Activated T-cell treated with anti-CD3 and anti-CD28 coated beads, Interleukin-2, amount 50 U/mL, for 72 hours (primary cell): Measurements from ENCODE around the gene MYO10. TPM values are rescaled to one million over a fixed set of nuclear protein-coding genes. Genes with fewer than 3 reads are reported as not detected.

Source experiments
- ATAC-seq, 2 donors: fragments of 150-1000 bp; cut with Tn5 transposase; replicated peaks in 1 of 2; 2 replicates each; pipeline ENCODE4 v1.10.0; 2021; ENCODE audit warnings: moderate library complexity in 2 of 2, mild to moderate bottlenecking in 1 of 2
- DNase-seq, 2 donors: peaks; one replicate each; pipeline ENCODE4 v3.0.0; 2021 to 2022; ENCODE audit warnings: mixed read lengths in 1 of 2
- H3K27ac Mint-ChIP-seq: one replicate; pipeline ENCODE4 v1.8.0; 2022; ENCODE audit warnings: mild to moderate bottlenecking, moderate library complexity, mixed read lengths
- H3K27me3 Mint-ChIP-seq: one replicate; pipeline ENCODE4 v1.8.0; 2022; ENCODE audit warnings: low read depth, mixed read lengths
- H3K36me3 Mint-ChIP-seq, 2 donors: one replicate each; pipeline ENCODE4 v1.8.0; 2022; ENCODE audit warnings: mixed read lengths in 2 of 2, mild to moderate bottlenecking in 1 of 2; ENCODE audit not compliant: insufficient read depth in 2 of 2
- H3K4me1 Mint-ChIP-seq: one replicate; pipeline ENCODE4 v1.8.0; 2022; ENCODE audit warnings: low read depth, mixed read lengths
- H3K4me3 Mint-ChIP-seq, 2 donors: one replicate each; pipeline ENCODE4 v1.8.0; 2022; ENCODE audit warnings: mild to moderate bottlenecking in 2 of 2, mixed read lengths in 2 of 2, moderate library complexity in 2 of 2
- H3K9me3 Mint-ChIP-seq, 2 donors: one replicate each; pipeline ENCODE4 v1.8.0; 2022; ENCODE audit warnings: mixed read lengths in 2 of 2
- total RNA-seq, 2 donors: library from RNA; stranded (reverse); gene quantifications; one replicate each; pipeline ENCODE4 v1.2.3, GENCODE V29; 2022

The MYO10 gene
- total RNA-seq, 2 donors from 2014 or later, result 0.43 to 0.97 TPM

DNA sequence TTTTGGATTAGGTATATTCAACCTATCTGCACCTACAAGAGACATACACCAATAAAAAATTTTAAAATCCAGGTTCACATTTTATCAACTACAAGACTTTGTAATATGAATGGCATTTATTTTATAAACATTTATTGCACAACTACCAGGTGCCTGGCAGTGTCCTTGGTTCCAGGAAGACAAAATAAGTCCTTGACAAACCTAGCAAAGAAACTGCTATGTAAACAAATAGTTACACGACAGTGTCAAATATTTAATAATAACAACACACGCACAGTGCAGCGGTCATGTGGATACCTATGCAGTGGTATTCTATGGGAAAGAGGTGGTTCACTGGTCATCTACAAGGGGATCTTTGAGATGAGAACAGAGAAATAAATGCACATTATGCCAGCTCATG, 120.7 kb downstream of the MYO10 start:
- peaks cover 1% of the 10 kb centered on the region for H3K27me3 Mint-ChIP-seq

DNA sequence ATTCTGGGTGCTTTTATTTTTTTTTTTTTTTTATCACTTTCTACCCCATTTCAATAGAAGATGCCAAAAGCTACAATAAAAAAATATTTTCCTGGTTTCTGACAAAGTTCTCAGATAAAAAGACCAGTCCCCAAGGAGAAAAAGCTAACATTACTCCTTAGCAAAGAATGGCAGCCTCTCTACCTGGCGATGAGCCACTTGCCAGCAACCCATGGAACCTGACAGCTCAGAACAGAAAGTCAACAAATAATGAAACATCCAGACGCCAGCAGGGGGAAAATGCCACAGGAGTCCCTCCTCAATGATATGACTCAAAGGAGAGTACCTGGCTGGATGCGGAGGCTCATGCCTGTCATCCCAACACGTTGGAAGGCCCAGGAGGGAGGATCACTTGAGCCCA, 123.2 kb downstream of the MYO10 start:
- DNase-seq (no peak), ATAC-seq (no peak)
- Mint-ChIP-seq H3K27me3 (peaks cover 7% of the 10 kb centered on the region), H3K36me3 (no peaks in the 10 kb centered on the region), H3K4me1 (no peaks in the 10 kb centered on the region), H3K9me3 (no peaks in the 10 kb centered on the region), H3K4me3 (no peak overlapping the region), H3K27ac (no peak overlapping the region)

More for the DNA sequence above, 120.7 kb downstream of the MYO10 start:
- Mint-ChIP-seq H3K9me3 (no peaks in the 10 kb centered on the region), H3K36me3 (no peaks in the 10 kb centered on the region), H3K4me1 (no peaks in the 10 kb centered on the region), H3K4me3 (no peak overlapping the region), H3K27ac (no peak overlapping the region)
- no peak for DNase-seq
- ATAC-seq, result no peak

DNA sequence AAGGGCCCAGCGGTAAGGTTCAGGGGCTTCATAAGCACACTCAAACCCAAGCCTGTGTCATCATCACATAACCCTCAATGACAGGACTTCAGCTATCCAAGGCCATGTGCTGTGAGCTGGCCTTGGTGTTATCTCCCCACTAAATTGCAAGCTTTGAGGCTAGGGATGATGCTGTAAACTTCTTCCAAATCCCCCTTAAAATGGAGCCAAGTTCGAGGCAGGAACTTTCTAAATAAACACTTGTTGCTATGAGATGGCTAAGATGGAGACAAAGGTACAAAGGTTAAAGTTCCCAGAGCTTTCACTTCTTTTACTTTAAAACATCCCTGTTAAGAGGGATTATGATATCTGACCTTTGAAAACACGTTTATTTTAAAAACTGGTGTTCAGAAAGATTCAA, 123.6 kb downstream of the MYO10 start:
- Mint-ChIP-seq H3K9me3 (no peaks in the 10 kb centered on the region), H3K4me1 (no peaks in the 10 kb centered on the region), H3K36me3 (no peaks in the 10 kb centered on the region), H3K27me3 (peaks cover 9% of the 10 kb centered on the region), H3K27ac (no peak overlapping the region), H3K4me3 (no peak overlapping the region)
- no peak for DNase-seq
- no peak for ATAC-seq

- ATAC-seq (no peak), DNase-seq (no peak)
- Mint-ChIP-seq H3K36me3 (no peaks in the 10 kb centered on the region), H3K27me3 (peaks cover 19% of the 10 kb centered on the region), H3K4me3 (no peak overlapping the region), H3K9me3 (no peaks in the 10 kb centered on the region), H3K27ac (no peak overlapping the region), H3K4me1 (peaks cover 7% of the 10 kb centered on the region)
Measured at GRCh38 chr5:16810208-16810854, 125.8 kb downstream of the MYO10 start.

GRCh38 chr5:16809395-16810207, 126.5 kb downstream of the MYO10 start:
- H3K27me3 Mint-ChIP-seq, result peaks cover 19% of the 10 kb centered on the region
- no peaks in the 10 kb centered on the region for H3K36me3 Mint-ChIP-seq
- ATAC-seq (no peak), DNase-seq (no peak)
- H3K4me3 Mint-ChIP-seq, result no peak overlapping the region
- peaks cover 7% of the 10 kb centered on the region for H3K4me1 Mint-ChIP-seq
- H3K27ac Mint-ChIP-seq, result no peak overlapping the region
- H3K9me3 Mint-ChIP-seq, result no peaks in the 10 kb centered on the region

GRCh38 chr5:16809010-16809394, 127.1 kb downstream of the MYO10 start:
- peaks cover 22% of the 10 kb centered on the region for H3K27me3 Mint-ChIP-seq
- ATAC-seq (no peak), DNase-seq (no peak)
- peaks cover 7% of the 10 kb centered on the region for H3K4me1 Mint-ChIP-seq
- no peak overlapping the region for H3K4me3 Mint-ChIP-seq
- no peak overlapping the region for H3K27ac Mint-ChIP-seq
- H3K9me3 Mint-ChIP-seq, result no peaks in the 10 kb centered on the region
- H3K36me3 Mint-ChIP-seq, result no peaks in the 10 kb centered on the region

DNA sequence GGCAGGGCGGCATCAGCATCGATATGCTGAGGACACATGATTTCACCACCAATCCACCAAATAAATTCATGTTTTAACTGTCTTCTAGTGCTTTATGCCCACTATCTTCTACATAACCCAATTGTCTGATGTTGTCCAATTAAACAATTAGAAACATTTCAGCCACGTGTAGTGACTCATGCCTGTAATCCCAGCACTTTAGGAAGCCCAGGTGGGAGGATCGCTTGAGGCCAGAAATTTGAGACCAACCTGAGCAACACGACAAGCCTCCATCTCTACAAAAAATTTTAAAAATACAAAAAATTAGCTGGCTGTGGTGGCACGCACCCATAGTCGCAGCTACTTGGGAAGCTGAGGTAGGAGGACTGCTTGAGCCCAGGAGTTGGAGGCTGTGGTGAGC, 128.1 kb downstream of the MYO10 start:
- Mint-ChIP-seq H3K36me3 (no peaks in the 10 kb centered on the region), H3K27ac (no peak overlapping the region), H3K9me3 (no peaks in the 10 kb centered on the region)

GRCh38 chr5:16807547-16807864, 128.6 kb downstream of the MYO10 start:
- no peaks in the 10 kb centered on the region for H3K36me3 Mint-ChIP-seq
- H3K27ac Mint-ChIP-seq, result no peak overlapping the region
- H3K9me3 Mint-ChIP-seq, result no peaks in the 10 kb centered on the region
- ATAC-seq (no peak), DNase-seq (no peak)
- H3K27me3 Mint-ChIP-seq, result peaks cover 25% of the 10 kb centered on the region
- H3K4me3 Mint-ChIP-seq, result no peak overlapping the region
- H3K4me1 Mint-ChIP-seq, result peaks cover 7% of the 10 kb centered on the region

More for the DNA sequence above, 128.1 kb downstream of the MYO10 start:
- Mint-ChIP-seq H3K27me3 (peaks cover 25% of the 10 kb centered on the region), H3K4me3 (no peak overlapping the region), H3K4me1 (peaks cover 7% of the 10 kb centered on the region)
- DNase-seq (no peak), ATAC-seq (no peak)

DNA sequence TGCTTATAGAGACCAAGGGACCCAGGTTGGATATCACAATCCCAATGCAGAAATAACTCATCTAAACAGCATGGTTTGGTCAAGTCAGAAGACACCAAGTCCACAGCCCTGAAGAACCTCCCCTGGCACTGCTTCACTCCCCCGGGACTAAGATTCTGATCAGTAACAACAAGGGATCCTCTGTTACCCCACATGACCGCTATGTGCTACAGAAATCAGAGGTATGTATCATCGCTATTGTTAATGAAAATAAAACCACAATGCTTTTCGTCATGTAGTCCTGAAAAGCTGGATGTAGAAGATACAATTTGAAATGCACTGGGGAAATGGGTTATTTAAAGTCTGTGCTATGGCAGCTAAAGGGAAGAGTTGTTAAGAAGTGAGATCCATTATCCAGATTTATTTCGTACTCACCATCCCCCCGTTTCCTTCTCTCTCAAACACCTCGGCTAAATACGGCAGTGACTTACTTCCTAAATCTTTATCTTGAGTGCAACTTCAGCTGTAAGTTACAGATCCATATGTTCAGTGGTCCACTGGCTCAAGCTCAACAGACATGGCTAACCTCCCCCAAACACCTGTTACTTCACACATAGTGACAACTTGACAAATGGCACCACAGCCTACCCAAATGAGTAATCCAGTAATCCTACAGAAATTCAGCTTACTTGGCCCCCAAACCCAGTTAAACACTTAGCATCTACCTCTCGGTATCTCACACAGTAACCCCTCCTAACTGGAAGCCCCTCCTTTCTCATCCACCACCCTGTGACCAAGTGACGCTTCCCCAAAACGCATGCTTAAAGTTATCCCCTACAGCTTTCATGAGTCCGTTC, 129.2 kb downstream of the MYO10 start:
- H3K36me3 Mint-ChIP-seq, result no peaks in the 10 kb centered on the region
- H3K9me3 Mint-ChIP-seq, result no peaks in the 10 kb centered on the region
- ATAC-seq (no peak), DNase-seq (no peak)
- H3K27ac Mint-ChIP-seq, result no peak overlapping the region
- H3K4me3 Mint-ChIP-seq, result no peak overlapping the region
- H3K4me1 Mint-ChIP-seq, result peaks cover 7% of the 10 kb centered on the region
- peaks cover 25% of the 10 kb centered on the region for H3K27me3 Mint-ChIP-seq

GRCh38 chr5:16805486-16805885, 130.6 kb downstream of the MYO10 start:
- DNase-seq (no peak), ATAC-seq (no peak)
- Mint-ChIP-seq H3K27ac (no peak overlapping the region), H3K27me3 (peaks cover 24% of the 10 kb centered on the region), H3K9me3 (no peaks in the 10 kb centered on the region), H3K4me1 (peaks cover 7% of the 10 kb centered on the region), H3K4me3 (no peak overlapping the region), H3K36me3 (no peaks in the 10 kb centered on the region)

GRCh38 chr5:16803831-16804230, 132.3 kb downstream of the MYO10 start:
- ATAC-seq (no peak), DNase-seq (no peak)
- Mint-ChIP-seq H3K36me3 (no peaks in the 10 kb centered on the region), H3K27me3 (peaks cover 18% of the 10 kb centered on the region), H3K9me3 (no peaks in the 10 kb centered on the region), H3K27ac (no peak overlapping the region), H3K4me3 (no peak overlapping the region), H3K4me1 (peaks cover 7% of the 10 kb centered on the region)

- Mint-ChIP-seq H3K9me3 (no peaks in the 10 kb centered on the region), H3K36me3 (no peaks in the 10 kb centered on the region), H3K4me1 (no peaks in the 10 kb centered on the region), H3K4me3 (no peak overlapping the region), H3K27me3 (peaks cover 6% of the 10 kb centered on the region), H3K27ac (no peak overlapping the region)
- DNase-seq (no peak), ATAC-seq (no peak)
Measured at GRCh38 chr5:16800477-16800876, 135.6 kb downstream of the MYO10 start.

GRCh38 chr5:16799796-16800195, 136.3 kb downstream of the MYO10 start:
- H3K4me3 Mint-ChIP-seq, result no peak overlapping the region
- no peak for DNase-seq
- no peaks in the 10 kb centered on the region for H3K9me3 Mint-ChIP-seq
- ATAC-seq, result no peak
- no peak overlapping the region for H3K27ac Mint-ChIP-seq
- no peaks in the 10 kb centered on the region for H3K36me3 Mint-ChIP-seq
- H3K27me3 Mint-ChIP-seq, result peaks cover 6% of the 10 kb centered on the region
- H3K4me1 Mint-ChIP-seq, result no peaks in the 10 kb centered on the region
